SH-SY5Y (cell line): Measurements from ENCODE around the gene CWH43.

Source experiments
- GATA2 ChIP-seq: IDR thresholded peaks from 2 replicates; pipeline ENCODE4 v1.6.1; 2011; ENCODE audit warnings: mild to moderate bottlenecking, low read depth, low read length
- GATA3 ChIP-seq: IDR thresholded peaks from 2 replicates; pipeline ENCODE4 v1.6.1; 2011; ENCODE audit warnings: low read depth, mild to moderate bottlenecking, low read length, moderate library complexity

GRCh38 chr4:48960988-48961635, 25.0 kb upstream of the CWH43 start:
- TF ChIP-seq GATA3 (no peak), GATA2 (no peak)
